ENCODE results near the gene DAB2IP.

The DAB2IP gene

GRCh38 chr9:121797081-121797480 lies 145.6 kb downstream of the DAB2IP start:
- H3K4me3 ChIP-seq = no peak overlapping the region
- H3K27ac ChIP-seq = no peak overlapping the region

DNA sequence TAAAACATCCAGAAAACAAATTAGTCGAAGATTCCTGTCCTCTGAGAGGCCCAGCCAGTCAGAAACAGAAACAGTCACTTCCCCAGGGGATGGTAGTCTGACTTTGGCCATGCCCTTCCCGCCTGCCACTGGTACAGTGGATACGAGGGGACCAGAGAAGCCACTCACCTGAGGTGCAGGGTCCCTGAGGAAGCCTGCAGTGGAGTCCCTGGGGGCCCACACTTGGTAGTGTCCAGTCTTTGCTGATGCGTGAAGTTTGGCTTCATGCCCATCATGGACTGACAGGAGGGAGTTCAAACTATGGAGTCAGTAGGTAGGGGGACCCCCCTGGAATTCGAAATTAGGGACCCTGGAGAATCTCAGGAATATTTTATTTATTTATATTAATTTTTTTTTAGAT lies 147.5 kb downstream of the DAB2IP start:
- no peak overlapping the region for H3K4me3 ChIP-seq
- no peak overlapping the region for H3K27ac ChIP-seq

DNA sequence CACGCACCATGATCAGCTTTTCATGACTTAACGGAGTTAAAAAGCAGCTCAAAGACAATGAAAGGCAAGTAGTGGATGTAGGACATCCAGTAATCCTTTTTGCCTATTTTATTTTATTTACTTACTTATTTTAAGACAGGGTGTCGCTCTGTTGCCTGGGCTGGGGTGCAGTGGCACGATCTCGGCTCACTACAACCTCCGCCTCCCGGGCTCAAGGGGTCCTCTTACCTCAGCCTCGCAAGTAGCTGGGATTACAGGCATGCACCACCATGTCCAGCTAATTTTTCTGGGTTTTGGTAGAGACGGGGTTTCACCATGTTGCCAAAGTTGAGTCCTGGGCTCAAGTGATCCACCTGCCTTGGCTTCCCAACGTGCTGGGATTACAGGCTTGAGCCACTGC lies 148.9 kb downstream of the DAB2IP start:
- H3K27ac ChIP-seq = no peak overlapping the region
- no peak overlapping the region for H3K4me3 ChIP-seq

DNA sequence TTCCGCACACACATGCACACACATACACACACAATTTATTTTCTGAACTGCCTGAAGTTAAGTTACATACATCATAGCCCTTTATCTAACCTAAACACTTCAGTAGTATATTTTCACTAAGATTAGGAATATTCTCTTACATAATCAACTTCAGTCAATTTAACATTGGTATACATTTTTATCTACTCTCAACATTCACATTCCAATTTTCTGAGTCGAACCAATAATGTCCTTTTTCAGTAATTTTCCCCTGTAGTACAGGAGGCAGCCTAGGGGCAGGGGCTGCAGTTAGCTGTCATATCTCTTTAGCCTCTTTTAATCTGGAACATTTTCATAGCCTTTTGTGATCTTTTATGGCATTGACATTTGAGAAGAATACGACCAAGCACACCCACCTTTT lies 150.1 kb downstream of the DAB2IP start:
- H3K4me3 ChIP-seq = no peak overlapping the region
- no peak overlapping the region for H3K27ac ChIP-seq

- Histone ChIP-seq H3K4me3 (no peak overlapping the region), H3K27ac (no peak overlapping the region)
Observed at GRCh38 chr9:121802753-121803152, 151.3 kb downstream of the DAB2IP start.

GRCh38 chr9:121807069-121807822 lies 155.8 kb downstream of the DAB2IP start:
- Histone ChIP-seq H3K4me3 (no peak overlapping the region), H3K27ac (no peak overlapping the region)

GRCh38 chr9:121807823-121808278 lies 156.4 kb downstream of the DAB2IP start:
- no peak overlapping the region for H3K4me3 ChIP-seq
- H3K27ac ChIP-seq = no peak overlapping the region

GRCh38 chr9:121808781-121809180 lies 157.3 kb downstream of the DAB2IP start:
- Histone ChIP-seq H3K4me3 (no peak overlapping the region), H3K27ac (no peak overlapping the region)

DNA sequence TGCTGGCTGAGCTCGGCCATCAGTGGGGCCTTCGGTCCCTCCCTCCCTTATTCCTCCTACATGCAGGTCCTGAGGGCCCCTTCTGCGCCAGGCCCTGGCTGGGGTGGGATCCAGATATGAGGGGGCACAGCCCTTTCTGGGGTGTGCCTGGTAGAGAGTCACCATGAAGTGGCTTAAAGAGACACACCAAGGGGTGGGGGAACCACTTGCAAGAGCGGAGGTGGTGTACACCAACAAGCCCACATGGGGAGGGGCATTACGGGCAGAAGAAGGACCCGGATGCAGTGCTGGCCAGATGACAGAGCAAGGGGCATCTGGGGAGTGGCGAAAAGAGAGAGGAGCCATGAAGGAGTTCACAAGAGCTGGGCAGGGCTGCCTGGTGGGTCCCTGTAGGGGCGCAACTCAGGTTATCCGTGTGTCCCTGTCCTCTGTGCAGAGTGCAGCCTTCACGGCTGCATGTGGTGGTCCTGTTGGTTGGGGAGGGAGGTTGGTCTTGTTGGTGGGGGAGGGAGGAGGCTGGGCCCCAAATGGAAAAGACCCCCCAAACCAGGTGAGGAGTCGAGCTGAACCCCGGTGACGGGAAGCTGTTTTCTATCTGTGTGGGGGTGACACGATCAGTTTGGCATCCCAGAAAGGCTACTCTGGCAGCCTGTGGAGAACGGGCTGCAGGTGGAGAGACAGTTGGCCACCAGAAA lies 158.1 kb downstream of the DAB2IP start:
- H3K4me3 ChIP-seq = no peak overlapping the region
- H3K27ac ChIP-seq = no peak overlapping the region

DNA sequence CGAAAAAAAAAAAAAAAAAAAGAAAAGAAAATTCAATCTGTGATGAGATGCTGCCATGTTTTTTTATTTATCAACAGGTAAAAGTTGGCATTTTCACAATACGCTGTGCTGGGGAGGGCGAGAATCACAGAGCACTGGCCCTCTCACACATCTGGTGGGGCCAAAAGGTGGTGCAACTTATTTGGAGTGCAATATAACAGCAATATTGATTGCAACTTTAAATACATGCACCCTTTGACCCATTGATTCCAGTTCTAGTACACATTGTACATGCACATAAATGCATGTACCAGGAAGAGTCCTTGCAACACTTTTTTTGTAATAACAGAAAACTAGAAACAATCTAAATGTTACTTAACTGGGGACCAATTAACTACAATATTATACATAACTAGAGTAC lies 159.1 kb downstream of the DAB2IP start:
- no peak overlapping the region for H3K4me3 ChIP-seq

GRCh38 chr9:121811140-121811539 lies 159.7 kb downstream of the DAB2IP start:
- no peak overlapping the region for H3K27ac ChIP-seq
- H3K4me3 ChIP-seq = no peak overlapping the region

More for the DNA sequence above, 159.1 kb downstream of the DAB2IP start:
- H3K27ac ChIP-seq = no peak overlapping the region

DNA sequence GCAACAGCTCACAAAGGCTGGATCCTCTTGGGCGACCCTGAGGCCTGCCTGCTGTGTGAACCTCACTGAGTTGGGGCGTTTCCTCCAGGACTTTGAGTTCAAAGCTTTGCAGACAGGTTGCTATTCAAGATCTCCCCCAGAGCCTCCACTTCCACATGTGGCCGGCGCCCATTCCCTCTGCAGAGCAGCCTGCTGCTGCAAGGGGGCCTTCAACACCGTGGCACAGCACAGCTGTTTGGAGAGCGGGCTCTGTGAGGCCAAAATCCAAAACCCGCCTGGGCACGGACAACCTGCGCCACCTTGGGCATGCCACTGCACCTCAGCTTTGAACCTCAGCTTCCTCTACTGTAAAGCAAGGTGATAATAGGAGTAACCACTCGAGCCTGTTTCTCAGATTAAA lies 160.3 kb downstream of the DAB2IP start:
- no peak overlapping the region for H3K27ac ChIP-seq
- no peak overlapping the region for H3K4me3 ChIP-seq

- Histone ChIP-seq H3K27ac (no peak overlapping the region), H3K4me3 (no peak overlapping the region)
Observed at GRCh38 chr9:121812159-121812735, 160.8 kb downstream of the DAB2IP start.

- no peak overlapping the region for H3K27ac ChIP-seq
Observed at GRCh38 chr9:121813519-121814210, 162.2 kb downstream of the DAB2IP start.

DNA sequence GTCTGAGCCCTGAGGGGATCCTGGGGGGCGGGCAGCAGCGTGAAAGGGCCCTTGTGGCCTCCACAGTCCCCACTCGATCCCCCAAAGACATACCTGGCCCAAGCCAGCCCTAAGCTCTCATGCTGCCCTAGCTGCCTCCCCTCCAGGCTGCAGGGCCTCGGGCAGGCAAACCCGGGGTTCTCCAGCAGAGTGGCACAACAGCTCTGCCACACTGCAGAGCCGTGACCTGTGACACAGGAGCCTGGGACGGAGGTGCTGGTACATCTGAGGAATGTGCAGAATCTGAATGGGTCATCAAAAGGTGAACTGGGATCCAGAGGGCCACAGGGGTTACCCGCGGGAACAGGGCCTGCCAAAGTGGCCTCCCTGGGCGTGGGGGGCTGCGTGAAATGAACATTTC lies 163.2 kb downstream of the DAB2IP start:
- Histone ChIP-seq H3K27ac (no peak overlapping the region), H3K4me3 (no peak overlapping the region)

More at GRCh38 chr9:121813519-121814210, 162.2 kb downstream of the DAB2IP start:
- H3K4me3 ChIP-seq = no peak overlapping the region

- H3K4me3 ChIP-seq = no peak overlapping the region
- H3K27ac ChIP-seq = no peak overlapping the region
Observed at GRCh38 chr9:121815084-121815483, 163.7 kb downstream of the DAB2IP start.

- no peak overlapping the region for H3K27ac ChIP-seq
- H3K4me3 ChIP-seq = no peak overlapping the region
Observed at GRCh38 chr9:121815546-121816448, 164.4 kb downstream of the DAB2IP start.

GRCh38 chr9:121816449-121816817 lies 165.0 kb downstream of the DAB2IP start:
- H3K4me3 ChIP-seq = no peak overlapping the region
- H3K27ac ChIP-seq = no peak overlapping the region

- no peak overlapping the region for H3K27ac ChIP-seq
Observed at GRCh38 chr9:121816845-121817450, 165.5 kb downstream of the DAB2IP start.

More at GRCh38 chr9:121816845-121817450, 165.5 kb downstream of the DAB2IP start:
- H3K4me3 ChIP-seq = no peak overlapping the region

All from skin epidermis (tissue), 12 donors.